GM10248 (cell line): Measurements from ENCODE around the gene WTAP.

ENCODE experiments used
- CTCF ChIA-PET: fragments of 300-600 bp; sonication (Branson Sonifier 250); formaldehyde crosslinking; extraction: SDS; loops from one replicate; lab custom pipeline; 2021; ENCODE audit warnings: antibody characterized with exemption; lab: Yijun Ruan, JAX
- POLR2A ChIA-PET: fragments of 350-650 bp; sonication (Branson Sonifier 250); formaldehyde crosslinking; extraction: SDS; loops from one replicate; lab custom pipeline; 2020; ENCODE audit warnings: antibody characterized with exemption; lab: Yijun Ruan, JAX
- DNase-seq: peaks from one replicate; pipeline ENCODE4 v3.0.0; 2012; ENCODE audit errors: extremely low spot score
- TF ChIP-seq, protein P1 (sequence below): IDR thresholded peaks from 2 replicates; pipeline ENCODE4 v1.5.1; 2012; ENCODE audit warnings: mild to moderate bottlenecking, low read depth; ENCODE audit errors: extremely low read depth, missing control alignments, control extremely low read depth

WTAP gene

DNA sequence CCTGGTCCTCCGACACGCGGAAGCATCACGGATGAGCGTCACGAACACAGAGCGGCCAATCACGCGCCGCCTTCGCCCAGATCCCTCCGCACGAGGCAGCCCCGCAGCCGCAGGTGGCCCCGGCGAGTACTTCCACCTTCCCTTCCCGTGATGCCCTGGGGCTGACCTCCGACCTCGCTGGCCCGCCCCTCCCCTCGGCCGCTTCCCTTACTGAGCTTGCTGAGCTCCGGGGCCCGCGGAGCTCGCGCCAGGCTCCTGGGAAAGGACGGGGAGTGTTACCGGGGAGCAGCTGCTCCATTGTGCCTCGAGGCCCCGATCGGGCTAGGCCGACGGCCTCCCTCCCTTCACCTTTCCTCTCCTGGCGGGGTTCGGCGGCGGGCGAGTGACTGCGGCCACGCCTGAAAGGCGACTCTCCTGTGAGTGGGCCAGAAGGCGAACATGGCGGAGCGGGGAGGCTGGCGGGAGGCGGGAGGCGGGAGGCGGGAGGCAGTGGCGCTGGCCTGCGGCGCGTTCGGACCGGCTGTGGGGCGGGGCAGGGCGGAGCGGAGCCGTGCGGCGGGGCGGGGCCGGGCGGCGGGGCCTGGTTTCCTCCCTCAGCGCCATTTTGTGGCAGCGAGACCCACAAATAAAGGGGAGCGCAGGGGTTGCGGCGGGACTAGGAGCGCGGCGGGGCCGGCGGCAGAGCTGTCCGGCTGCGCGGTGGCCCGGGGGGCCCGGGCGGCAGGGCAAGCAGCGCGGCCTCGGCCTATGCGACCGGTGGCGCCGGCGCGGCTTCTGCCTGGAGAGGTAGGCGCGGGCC is at the start of gene WTAP:
Gene WTAP, plus strand, starts transcription at position 589 of the 799 bp plus-strand sequence. CDS start 8,760 bp downstream, outside the sequence.
- CTCF ChIA-PET, result interaction anchor here (0.6 to 1.8 kb wide), 4 partner anchors 8 to 36 kb away, joined by 3 to 7 read pairs (median 4); partner anchors contain the start of gene ACAT2
- TF ChIP-seq, protein P1, sequence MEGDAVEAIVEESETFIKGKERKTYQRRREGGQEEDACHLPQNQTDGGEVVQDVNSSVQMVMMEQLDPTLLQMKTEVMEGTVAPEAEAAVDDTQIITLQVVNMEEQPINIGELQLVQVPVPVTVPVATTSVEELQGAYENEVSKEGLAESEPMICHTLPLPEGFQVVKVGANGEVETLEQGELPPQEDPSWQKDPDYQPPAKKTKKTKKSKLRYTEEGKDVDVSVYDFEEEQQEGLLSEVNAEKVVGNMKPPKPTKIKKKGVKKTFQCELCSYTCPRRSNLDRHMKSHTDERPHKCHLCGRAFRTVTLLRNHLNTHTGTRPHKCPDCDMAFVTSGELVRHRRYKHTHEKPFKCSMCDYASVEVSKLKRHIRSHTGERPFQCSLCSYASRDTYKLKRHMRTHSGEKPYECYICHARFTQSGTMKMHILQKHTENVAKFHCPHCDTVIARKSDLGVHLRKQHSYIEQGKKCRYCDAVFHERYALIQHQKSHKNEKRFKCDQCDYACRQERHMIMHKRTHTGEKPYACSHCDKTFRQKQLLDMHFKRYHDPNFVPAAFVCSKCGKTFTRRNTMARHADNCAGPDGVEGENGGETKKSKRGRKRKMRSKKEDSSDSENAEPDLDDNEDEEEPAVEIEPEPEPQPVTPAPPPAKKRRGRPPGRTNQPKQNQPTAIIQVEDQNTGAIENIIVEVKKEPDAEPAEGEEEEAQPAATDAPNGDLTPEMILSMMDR, result no peak

DNA sequence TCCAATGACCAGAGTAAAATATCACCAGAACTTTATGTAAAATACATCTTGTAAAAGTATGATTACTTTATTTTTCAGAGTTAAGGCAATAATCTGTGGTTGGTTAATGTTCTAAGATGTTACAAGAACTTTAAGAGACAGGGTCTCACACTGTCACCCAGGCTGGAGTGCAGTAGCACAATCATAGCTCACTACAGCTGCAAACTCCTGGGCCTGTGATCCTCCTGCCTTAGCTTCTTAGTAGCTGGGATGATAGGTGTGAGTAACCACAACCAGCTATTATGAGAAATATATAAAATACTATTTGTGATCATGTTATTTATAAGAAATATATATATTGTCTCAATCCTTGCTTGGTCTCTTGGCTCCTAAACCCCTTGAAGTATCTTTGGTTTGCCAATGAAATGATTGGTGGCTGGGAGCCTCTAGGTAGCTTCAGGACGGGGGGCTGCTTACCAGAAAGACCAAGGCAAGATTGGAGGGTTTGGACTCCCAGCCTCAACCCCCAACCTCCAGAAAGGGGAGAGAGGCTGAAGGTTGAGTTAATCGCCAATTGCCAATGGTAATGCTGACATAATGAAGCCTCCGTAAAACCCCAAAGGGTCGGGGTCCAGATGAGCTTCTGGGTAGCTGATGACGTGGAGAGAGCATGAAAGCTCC is 49.7 kb upstream of the WTAP start:
- TF ChIP-seq, protein P1, result no peak
- ChIA-PET CTCF (interaction anchor here (0.7 to 1.9 kb wide), 4 partner anchors 11 to 155 kb away, joined by 3 to 8 read pairs (median 3); no protein-coding TSS in a partner anchor), POLR2A (no interaction called here)
- DNase-seq, result no peak

More for the DNA sequence above, at the start of gene WTAP:
- POLR2A ChIA-PET, result interaction anchor here (0.5 to 2.3 kb wide), 6 partner anchors 9 to 802 kb away, joined by 3 to 14 read pairs (median 4); partner anchors contain the start of genes ACAT2, MRPL18 and TCP1
- DNase-seq, result peak; percentile 95

DNA sequence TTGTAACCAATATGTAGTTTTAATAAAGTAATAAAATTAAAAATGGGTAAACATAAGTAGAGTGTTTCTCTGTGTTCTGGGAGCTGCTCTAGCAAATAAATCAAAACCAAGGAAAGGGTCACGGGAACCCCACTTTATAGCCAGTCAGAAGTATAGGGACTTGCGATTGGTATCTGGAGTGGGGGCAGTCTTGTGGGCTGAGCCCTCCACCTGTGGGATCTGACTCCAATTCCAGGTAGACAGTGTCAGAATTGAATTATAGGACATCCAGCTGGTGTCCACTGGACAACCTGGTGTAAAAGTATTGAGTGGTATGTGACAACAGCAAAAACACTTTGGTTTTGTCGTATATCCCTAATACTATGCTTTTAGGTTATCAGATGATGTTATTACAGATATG is 48.7 kb upstream of the WTAP start:
- POLR2A ChIA-PET, result no interaction called here

DNA sequence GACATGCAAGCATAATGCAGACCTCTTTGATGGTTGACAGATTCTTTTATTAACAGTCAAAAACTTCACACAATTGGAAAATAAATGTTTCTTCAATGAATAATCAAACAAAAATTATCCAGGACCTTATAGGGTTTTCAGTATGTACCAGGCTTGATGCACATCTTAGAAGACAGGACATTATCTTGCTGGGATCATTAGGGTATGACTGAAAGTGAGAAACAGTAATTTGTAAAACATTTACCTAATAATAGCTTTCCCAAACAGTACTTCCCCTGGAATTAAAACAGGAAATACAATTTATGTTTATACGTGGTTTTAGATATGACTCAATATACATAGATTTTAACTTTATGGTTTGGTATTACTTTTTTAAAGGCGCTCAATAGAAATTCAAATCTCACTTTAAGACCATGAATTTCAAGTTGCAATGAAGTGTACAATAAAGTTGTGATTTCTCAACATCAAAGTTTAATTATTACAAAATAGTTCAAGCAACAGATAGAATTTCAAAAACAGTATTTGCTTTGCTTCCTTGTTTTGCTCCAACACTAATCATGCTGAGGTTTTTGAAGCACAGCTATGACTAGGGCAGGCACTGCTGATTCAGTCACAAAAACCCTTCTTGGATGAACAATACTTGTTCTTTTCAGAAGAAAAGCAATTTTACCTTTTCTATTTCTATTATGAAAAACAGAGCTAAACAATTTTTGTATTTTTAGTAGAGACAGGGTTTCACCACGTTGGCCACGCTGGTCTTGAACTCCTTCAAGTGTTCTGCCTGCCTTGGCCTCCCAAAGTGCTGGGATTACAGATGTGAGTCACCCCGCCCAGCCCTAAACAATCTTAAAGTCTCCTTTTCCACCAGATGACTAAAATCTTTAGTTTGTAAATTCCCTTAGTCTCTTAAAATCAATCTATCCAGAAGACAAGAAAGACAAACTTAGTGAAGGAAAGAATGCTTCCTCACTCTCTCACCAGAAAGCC is 47.9 kb upstream of the WTAP start:
- ChIA-PET POLR2A (no interaction called here), CTCF (interaction anchor here (0.9 to 5.4 kb wide), 3 partner anchors 24 to 506 kb away, joined by 3 to 25 read pairs (median 4); no protein-coding TSS in a partner anchor)
- no peak for DNase-seq
- TF ChIP-seq, protein P1, result no peak

More for the DNA sequence above, 48.7 kb upstream of the WTAP start:
- no peak for DNase-seq
- CTCF ChIA-PET, result interaction anchor here (1.5 to 1.9 kb wide), 2 partner anchors 23 to 154 kb away, joined by 3 to 8 read pairs; no protein-coding TSS in a partner anchor
- TF ChIP-seq, protein P1, result no peak

DNA sequence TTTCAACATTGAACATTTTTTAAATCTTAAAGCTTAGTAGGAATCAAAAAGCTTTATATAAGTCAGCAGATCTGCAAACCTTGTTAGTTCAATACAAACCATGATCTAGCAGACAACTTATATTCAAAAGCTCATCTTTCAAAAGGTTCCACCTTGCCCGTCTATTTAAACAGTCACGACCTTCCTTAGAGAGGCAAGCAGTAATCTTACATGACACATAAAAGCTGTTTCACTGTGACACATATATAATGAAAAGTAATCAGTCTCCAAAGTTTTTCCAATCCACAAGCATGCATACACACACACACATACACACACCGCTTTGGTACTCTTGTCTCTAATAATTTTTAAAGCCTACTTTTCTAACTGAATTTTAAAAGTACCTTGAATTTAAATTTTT is 47.2 kb upstream of the WTAP start:
- TF ChIP-seq, protein P1, result no peak
- CTCF ChIA-PET, result interaction anchor here (0.9 to 5.4 kb wide), 2 partner anchors 25 to 506 kb away, joined by 4 to 25 read pairs; no protein-coding TSS in a partner anchor

More for the DNA sequence above, 47.2 kb upstream of the WTAP start:
- POLR2A ChIA-PET, result no interaction called here
- DNase-seq, result no peak
